HPDE6-E6E7 (cell line): Measurements from ENCODE around the gene CHST8.
A peak's percentile ranks its signal among the peaks of the same experiment; 100 is the strongest.
"Not testable (repeated sequence)": the region's sequence is repeated elsewhere in the genome, so short reads cannot be mapped to it uniquely, and the experiment has no call there.

ENCODE experiments used
- DNase-seq: peaks from one replicate; pipeline ENCODE4 v3.0.0; 2011; ENCODE audit warnings: missing footprints; ENCODE audit errors: extremely low spot score

Gene CHST8

DNA sequence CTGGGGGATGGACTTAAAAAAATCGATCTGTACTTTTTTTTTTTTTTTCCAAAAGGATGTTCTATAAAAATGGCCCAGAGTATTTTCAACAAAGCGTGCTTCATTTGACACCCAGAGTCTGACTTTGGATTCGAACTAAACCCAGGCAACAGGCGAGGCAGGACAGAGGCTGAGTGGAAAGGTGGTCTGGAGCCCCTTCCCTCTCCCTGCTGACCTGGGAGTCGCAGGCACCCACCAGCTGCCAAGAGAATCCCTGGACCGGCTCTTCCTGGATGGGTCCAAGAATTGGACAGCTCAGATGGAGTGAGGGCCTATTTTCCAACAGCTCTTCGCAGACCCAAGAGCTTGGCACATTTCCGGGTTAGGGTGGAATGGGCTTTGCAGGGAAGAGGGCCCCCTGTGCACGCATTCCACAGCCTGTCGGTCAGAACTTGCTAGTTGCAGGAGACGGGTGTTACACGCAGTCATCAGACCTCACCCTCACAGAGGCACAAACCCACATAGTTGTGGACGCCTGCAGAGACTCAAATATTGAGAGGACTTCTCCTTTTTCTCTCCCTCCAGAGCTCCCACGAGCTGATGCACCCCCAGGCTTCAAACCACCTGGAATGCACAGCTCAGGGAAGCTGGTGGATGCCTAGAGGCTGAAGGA, 190.1 kb downstream of the CHST8 start:
- no peak for DNase-seq

DNA sequence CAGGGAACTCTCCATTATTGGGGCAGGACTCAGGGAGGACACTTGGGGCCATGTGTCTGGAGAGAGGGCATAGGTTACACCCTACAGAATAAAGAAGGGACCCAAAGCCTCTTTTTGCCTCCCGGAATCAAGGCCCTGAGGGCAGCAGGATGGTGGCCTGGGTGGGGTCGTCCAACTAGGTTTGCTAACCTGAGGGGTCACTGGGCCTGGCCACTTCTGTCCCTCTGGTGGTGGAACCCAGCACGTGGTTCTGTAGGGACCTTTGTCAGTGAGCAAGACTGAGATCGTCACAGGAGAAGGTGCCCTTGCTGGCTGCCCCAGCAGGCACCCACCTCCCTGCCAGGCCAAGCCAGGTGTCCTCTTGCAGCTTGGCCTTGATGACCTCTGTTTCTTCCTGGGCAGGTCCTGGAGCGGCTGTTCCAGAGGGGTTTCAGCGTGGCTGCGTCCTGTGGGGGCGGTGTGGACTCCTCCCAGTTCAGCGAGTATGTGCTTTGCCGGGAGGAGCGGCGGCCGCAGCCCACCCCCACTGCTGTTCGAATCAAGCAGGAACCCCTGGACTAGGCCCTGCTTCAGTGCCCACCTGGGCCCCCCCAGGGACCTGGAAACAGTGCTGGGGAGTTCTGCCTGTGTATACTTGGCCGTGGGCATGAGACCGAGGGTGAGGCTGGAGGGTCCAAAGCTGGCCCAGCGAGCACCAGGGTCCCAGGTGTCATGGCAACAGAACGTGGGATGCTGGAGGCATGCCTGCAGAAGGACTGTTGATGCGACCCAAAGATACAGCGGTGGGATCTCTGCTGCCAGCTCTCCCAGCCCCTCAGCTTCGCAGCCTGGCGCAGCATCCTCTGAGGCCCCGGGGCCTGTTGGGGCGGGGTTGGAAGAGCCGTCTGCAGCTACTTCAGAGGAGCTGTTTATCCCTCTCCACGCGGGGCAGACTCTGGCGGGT, 190.9 kb downstream of the CHST8 start:
- no peak for DNase-seq

DNA sequence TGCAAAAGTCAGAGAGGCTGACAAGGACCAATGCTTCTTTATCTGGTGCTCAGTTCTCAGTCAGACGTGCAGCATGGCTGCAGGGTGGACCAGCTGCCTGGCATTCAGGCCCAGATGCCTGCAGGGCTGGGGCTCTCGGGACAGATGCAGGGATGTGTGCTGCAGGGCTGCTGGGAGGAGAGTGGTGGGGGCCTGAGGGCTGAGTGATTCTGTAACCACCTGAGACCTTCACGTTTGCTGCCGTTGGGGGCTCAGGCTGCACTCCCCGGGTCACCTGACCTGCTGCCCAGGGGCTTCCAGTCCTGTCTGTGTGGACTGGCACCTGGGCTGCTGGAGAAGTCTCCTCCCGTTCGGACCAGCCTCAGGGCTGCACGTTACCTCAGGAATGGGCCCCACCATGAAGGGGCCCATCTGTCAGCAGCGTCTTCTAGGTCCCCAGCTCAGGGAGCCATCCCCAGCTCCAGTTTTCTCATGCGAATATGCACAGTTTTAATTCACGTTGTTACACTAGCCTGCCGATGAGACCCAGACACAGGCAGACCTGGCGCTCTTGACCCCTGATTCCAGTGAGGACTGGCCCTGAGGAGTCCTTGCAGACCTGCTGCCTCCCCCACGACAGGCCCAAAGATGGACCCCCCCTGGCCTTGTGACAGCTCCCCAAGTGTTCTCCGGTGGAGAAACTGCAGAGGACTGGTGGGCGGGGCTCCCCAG, 191.8 kb downstream of the CHST8 start:
- no peak for DNase-seq

DNA sequence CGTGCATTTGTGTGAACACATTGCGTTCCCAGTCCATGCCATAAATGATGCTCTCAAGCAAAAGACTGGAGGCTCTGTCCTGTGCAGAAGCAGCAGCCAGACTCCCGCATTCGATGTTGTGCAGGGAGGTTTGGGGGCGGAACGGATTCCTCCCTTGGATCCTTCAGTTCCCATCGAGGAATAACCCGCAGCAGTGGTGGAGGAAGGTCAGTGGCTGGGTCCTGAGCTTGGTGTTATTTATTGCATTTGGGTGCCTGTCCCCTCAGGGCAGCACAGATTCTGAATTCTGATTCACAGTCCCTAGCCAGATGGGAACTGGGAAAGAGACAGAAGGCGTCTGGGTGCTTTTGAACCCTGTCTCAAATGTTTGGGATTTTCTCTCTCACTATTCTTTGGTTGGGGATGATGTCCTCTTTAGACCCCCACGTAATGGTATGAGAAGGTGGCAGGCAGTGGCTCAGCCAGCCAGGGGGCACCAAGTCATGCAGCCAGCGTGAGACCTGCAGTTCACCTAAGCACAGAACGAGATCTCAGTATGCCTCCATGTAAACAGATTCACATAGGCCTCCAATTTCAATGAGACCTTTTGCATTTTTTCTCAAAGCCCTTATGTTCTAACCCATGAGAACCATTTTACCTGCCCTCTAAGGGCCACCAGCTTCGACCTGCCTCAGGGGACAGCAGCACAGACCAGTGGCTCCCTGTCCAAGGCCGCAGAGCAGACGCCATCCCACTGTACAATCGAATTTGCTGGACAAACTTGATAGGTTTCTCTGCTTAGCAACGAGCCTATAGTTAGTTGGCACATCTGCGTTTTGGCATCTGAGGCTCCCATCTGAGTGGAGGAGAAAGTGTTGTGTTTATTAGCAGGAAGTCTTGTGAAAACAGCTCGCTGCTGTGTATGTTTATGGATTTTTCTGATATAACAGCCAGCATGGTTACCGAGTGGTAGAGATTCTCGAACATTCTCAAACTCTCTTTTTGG, 192.7 kb downstream of the CHST8 start:
- no peak for DNase-seq

DNA sequence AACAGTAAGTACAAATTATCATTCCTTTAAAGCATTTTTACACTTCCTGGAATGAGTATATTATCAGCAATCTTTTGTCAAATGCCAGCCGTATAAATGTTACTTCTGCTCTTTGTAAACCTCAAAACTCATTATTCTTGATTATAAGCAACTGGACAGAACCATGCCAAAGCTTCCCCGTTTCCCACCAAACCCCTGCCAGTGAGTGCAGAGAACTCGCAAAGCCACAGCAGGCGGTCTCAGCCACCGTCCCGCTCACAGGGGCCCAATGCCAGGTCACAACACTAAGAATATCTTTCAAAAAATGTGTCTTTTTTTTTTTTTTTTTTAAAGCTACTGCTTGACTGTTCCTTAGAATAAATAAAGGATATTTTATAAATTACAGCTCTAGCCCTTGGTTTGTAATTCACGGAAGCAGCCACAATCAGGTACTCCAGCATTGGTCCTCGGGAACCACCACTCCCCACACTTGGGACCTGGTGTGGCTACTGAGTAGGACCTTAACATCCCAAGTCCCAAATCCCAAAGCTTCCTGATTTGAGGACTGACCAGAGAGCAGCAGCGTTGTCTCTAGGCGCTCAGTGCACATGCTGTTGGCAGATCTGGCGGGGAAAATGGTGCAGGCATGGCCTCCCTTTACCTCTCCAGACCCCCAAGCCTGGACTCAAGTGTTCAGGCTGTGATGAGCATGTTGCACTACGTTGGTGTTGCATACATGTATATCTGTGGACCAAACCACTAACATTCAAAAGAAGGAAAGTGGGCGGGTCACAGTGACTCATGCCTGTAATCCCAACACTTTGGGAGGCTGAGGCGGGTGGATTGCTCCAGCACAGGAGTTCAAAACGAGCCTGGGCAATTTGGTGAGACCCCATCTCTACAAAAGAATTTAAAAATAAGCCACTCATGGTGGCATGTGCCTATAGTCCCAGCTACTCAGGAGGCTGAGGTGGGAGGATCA, 193.9 kb downstream of the CHST8 start:
- DNase-seq, result no peak

DNA sequence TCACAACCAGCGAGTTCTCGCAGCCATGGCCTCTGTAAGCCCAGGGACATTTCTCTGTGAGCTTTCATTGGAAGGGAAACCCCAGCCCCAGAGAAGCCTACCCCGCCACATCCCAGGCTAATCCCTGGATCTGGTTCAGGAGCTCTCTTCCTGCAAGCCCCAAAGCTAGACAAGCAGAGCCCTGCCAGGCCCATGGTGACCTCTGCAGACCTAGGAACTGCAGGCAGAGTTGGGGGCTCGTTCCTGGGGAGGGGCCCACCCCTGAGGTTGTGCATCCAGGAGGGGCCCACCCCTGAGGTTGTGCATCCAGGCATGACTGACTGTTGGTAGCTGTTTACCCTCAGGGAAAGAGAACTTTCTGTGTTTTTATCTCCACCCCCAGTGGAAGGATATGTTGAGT, 196.7 kb downstream of the CHST8 start:
- no peak for DNase-seq

DNA sequence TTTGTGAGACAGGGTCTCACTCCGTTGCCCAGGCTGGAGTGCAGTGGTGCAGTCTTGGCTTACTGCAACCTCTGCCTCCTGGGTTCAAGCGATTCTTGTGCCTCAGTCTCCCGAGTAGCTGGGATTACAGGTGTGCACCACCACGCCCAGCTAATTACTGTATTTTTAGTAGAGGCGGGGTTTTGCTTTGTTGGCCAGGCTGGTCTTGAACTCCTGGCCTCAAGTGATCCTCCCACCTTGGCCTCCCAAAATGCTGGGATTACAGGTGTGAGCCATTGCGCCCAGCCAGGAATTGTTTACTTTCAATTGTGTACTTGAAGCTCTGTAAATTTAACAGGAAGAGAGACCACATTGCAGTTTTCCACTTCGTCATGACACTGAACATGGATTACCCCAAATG, 197.3 kb downstream of the CHST8 start:
- not testable (repeated sequence) for DNase-seq

DNA sequence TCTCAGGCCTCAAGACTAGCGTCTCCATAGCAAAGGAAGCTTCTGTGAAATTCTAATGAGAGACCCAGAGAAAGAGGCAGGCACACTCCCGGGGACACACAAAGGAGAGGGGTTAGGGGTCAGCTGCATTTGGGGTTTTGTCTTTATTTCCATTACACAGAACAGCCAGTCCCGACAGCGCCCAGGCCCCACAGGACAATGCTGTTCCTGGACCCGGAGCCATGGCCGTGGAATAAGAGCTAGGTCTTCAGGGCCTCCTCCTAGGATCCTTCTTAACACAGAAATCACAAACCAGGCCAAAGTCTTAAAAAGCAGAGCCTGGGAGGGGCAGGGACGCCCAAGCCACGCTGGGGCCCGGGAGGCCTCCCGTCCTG, 197.7 kb downstream of the CHST8 start:
- DNase-seq, result no peak

DNA sequence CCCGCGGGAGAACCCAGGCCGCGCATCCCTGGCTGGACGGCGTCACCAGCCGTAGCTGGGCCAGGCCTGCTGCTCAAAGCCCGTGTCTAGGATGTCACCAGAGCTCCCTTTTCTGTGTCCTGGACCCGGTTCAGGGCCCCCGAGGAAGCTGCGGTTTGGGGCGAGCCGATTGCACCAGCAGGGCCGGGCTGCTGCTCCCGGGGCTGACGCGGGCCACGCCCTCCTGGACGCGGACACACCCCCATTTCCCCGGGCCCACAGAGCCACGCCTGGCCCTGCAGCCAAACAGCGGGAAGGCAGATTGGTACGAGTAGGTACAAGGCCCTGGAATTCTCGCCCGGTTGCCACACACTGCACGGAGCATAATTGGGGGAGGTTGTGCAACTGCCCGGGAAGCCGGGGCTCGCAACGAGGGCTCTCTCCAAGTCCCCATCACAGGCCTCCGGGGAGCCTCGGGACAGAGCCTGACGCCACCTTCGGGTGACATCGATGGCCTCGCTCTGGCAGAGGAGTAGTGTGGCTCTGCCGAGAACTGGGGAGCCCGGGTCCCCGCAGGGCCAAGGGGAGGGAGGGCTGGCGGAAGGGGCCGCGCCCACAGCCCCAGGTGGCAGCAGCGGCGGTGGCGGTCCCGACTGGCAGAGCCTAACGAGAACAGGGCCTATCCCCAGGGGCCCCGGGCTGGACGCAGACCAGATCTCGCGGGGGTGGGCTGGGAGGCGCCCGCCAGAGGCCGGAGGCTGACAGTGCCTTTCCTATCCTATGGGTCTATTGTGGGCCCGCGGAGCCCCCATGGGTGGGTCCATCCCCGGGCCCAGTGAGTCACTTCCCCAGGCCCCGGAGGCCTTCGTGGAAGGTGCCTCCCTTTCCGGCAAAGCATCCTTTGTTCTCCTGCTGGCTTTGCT, 198.4 kb downstream of the CHST8 start:
- peak; percentile 80 for DNase-seq

DNA sequence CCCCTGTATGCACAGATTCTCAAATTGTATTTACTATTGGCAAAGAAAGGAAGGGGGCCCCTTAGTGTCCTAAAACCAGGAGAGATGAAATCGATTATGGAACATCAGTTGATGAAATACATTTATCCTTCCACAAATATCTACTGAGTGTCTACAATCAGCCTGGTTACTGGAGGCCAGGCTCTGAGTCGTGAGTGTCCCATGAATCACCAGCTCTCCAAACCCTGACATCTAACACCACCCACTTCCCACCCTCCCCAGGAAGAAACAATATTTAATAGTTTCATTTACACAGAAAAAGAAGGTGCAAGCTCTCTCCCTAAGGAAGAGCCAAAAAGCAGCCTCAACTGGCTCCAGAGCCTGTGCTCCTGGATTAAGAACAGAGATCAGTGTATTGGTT, 200.1 kb downstream of the CHST8 start:
- DNase-seq, result peak; percentile 41
